GM23248 (cell line): Measurements from ENCODE around the gene CORO2B. TPM values are rescaled to one million over a fixed set of nuclear protein-coding genes. Genes with fewer than 3 reads are reported as not detected.

Experiments used
- DNase-seq: peaks from one replicate; pipeline ENCODE4 v3.0.0-alpha.2; 2015
- H2AFZ ChIP-seq: fragments of 200-600 bp; sonication (generic); 2 replicates; pipeline ENCODE4 v1.6.1; 2016; ENCODE audit warnings: antibody characterized with exemption
- H3F3A ChIP-seq: fragments of 200-600 bp; sonication (generic); 2 replicates; pipeline ENCODE4 v1.6.1; 2016; ENCODE audit warnings: mild to moderate bottlenecking, antibody characterized with exemption, mixed run types; ENCODE audit not compliant: insufficient read depth
- H3K27ac ChIP-seq: fragments of 200-600 bp; sonication (generic); 2 replicates; pipeline ENCODE4 v1.5.1; 2016; ENCODE audit warnings: mild to moderate bottlenecking
- H3K27me3 ChIP-seq: fragments of 200-600 bp; sonication (generic); replicated peaks from 2 replicates; pipeline ENCODE4 v1.6.1; 2016; ENCODE audit warnings: mild to moderate bottlenecking; ENCODE audit not compliant: insufficient read depth
- H3K36me3 ChIP-seq: fragments of 200-600 bp; sonication (generic); 2 replicates; pipeline ENCODE4 v1.6.1; 2016; ENCODE audit warnings: low read depth, mild to moderate bottlenecking
- H3K4me1 ChIP-seq: fragments of 200-600 bp; sonication (generic); 2 replicates; pipeline ENCODE4 v1.6.1; 2016; ENCODE audit warnings: mild to moderate bottlenecking; ENCODE audit not compliant: insufficient read depth
- H3K4me2 ChIP-seq: fragments of 200-600 bp; sonication (generic); one replicate; pipeline ENCODE4 v1.6.1; 2016; ENCODE audit warnings: mild to moderate bottlenecking; ENCODE audit not compliant: unreplicated experiment
- H3K4me3 ChIP-seq: fragments of 200-600 bp; sonication (generic); 2 replicates; pipeline ENCODE4 v1.5.1; 2016; ENCODE audit warnings: mild to moderate bottlenecking
- H3K79me2 ChIP-seq: fragments of 200-600 bp; sonication (generic); 2 replicates; pipeline ENCODE4 v1.6.1; 2016; ENCODE audit warnings: mild to moderate bottlenecking; ENCODE audit not compliant: insufficient read depth
- H3K9ac ChIP-seq: fragments of 200-600 bp; sonication (generic); 2 replicates; pipeline ENCODE4 v1.6.1; 2016; ENCODE audit warnings: mild to moderate bottlenecking
- H3K9me2 ChIP-seq: fragments of 200-600 bp; sonication (generic); 2 replicates; pipeline ENCODE4 v1.6.1; 2016; ENCODE audit warnings: mixed run types, mild to moderate bottlenecking, moderate library complexity; ENCODE audit not compliant: insufficient read depth
- H3K9me3 ChIP-seq: fragments of 200-600 bp; sonication (generic); one replicate; pipeline ENCODE4 v1.6.1; 2017; ENCODE audit warnings: low read depth
- H4K20me1 ChIP-seq: fragments of 200-600 bp; sonication (generic); 2 replicates; pipeline ENCODE4 v1.6.0; 2016; ENCODE audit not compliant: insufficient read depth
- EZH2 ChIP-seq: fragments of 200-600 bp; sonication (generic); IDR thresholded peaks from 2 replicates; pipeline ENCODE4 v1.6.1; 2018; ENCODE audit warnings: antibody characterized with exemption, mild to moderate bottlenecking; ENCODE audit not compliant: insufficient read depth, poor library complexity, severe bottlenecking
- EZH2phosphoT487 ChIP-seq: fragments of 200-600 bp; sonication (generic); IDR thresholded peaks from 2 replicates; pipeline ENCODE4 v1.6.1; 2018; ENCODE audit warnings: antibody characterized with exemption, moderate library complexity, mild to moderate bottlenecking, low read depth; ENCODE audit not compliant: insufficient read depth
- WGBS, 2 experiments: methylation state at CpG; one replicate each; pipeline ENCODE4 v1.1.6; 2015 to 2017; ENCODE audit warnings: low lambda C conversion rate in 2 of 2, low coverage in 1 of 2; ENCODE audit errors: missing lambda C conversion rate in 2 of 2; 5-methylcytosine and 5-hydroxymethylcytosine counted together
- in situ Hi-C: fragments of 300-500 bp; cut with MboI; formaldehyde crosslinking; loops from 2 replicates; pipeline ENCODE4 v1.15.0; 2020
- polyA plus RNA-seq: library from polyadenylated mRNA; unstranded; fragments of >200 nt; fragmentation: Nextera tagmentation; extraction: Ambion mirVana; gene quantifications from 2 replicates; pipeline ENCODE4 v1.2.1, GENCODE V29; 2016
- total RNA-seq: library from RNA; depleted of rRNA; stranded (reverse); fragments of >200 nt; shearing (Covaris generic); gene quantifications from 2 replicates; pipeline ENCODE4 v1.2.3, GENCODE V29; 2014; rRNA removed

CORO2B gene
- total and polyA plus RNA-seq, 2 experiments from 2014 or later = 2.7 to 7.7 TPM

GRCh38 chr15:68774521-68775235 is 195.9 kb downstream of the CORO2B start:
- Histone ChIP-seq H3K9me2 (no peaks in the 10 kb centered on the region), H3K36me3 (peaks cover 6% of the 10 kb centered on the region), H3K4me3 (no peak overlapping the region), H3K9ac (no peak overlapping the region), H4K20me1 (no peaks in the 10 kb centered on the region), H3K4me2 (no peak overlapping the region), H3K79me2 (no peaks in the 10 kb centered on the region), H3K27ac (no peak overlapping the region), H3K9me3 (no peaks in the 10 kb centered on the region), H2AFZ (no peak overlapping the region), H3K27me3 (no peaks in the 10 kb centered on the region), H3K4me1 (no peaks in the 10 kb centered on the region), H3F3A (no peaks in the 10 kb centered on the region)
- in situ Hi-C loops = no loop called here
- TF ChIP-seq EZH2 (no peak), EZH2phosphoT487 (no peak)
- peak; percentile 14 for DNase-seq
- 65 to 70% methylated on average over 3 of the region's 3 CpGs for WGBS, 2 experiments

GRCh38 chr15:68775236-68775577 is 196.4 kb downstream of the CORO2B start:
- H3F3A ChIP-seq = no peaks in the 10 kb centered on the region
- H3K9ac ChIP-seq = no peak overlapping the region
- H3K4me1 ChIP-seq = no peaks in the 10 kb centered on the region
- in situ Hi-C loops = no loop called here
- 48 to 57% methylated on average over 3 of the region's 3 CpGs for WGBS, 2 experiments
- no peaks in the 10 kb centered on the region for H4K20me1 ChIP-seq
- no peak overlapping the region for H3K4me2 ChIP-seq
- DNase-seq = no peak
- no peak overlapping the region for H2AFZ ChIP-seq
- peaks cover 6% of the 10 kb centered on the region for H3K36me3 ChIP-seq
- no peaks in the 10 kb centered on the region for H3K27me3 ChIP-seq
- H3K9me2 ChIP-seq = no peaks in the 10 kb centered on the region
- no peak overlapping the region for H3K4me3 ChIP-seq
- TF ChIP-seq EZH2 (no peak), EZH2phosphoT487 (no peak)
- no peaks in the 10 kb centered on the region for H3K9me3 ChIP-seq
- H3K79me2 ChIP-seq = no peaks in the 10 kb centered on the region
- H3K27ac ChIP-seq = no peak overlapping the region

GRCh38 chr15:68775671-68776476 is 197.1 kb downstream of the CORO2B start:
- Histone ChIP-seq H3K4me2 (no peak overlapping the region), H3K9ac (no peak overlapping the region), H3F3A (no peaks in the 10 kb centered on the region), H3K36me3 (peaks cover 6% of the 10 kb centered on the region), H3K4me3 (no peak overlapping the region), H3K79me2 (no peaks in the 10 kb centered on the region), H3K9me2 (no peaks in the 10 kb centered on the region), H3K4me1 (no peaks in the 10 kb centered on the region), H2AFZ (no peak overlapping the region), H4K20me1 (no peaks in the 10 kb centered on the region), H3K27me3 (no peaks in the 10 kb centered on the region), H3K27ac (0 out of 2 replicates have a peak overlapping the region, but pooled peaks have one; percentile 8), H3K9me3 (no peaks in the 10 kb centered on the region)
- DNase-seq = peak; percentile 48
- in situ Hi-C loops = no loop called here
- WGBS, 2 experiments = 14 to 20% methylated on average over 8 of the region's 8 CpGs
- no peak for TF ChIP-seq EZH2phosphoT487
- no peak for TF ChIP-seq EZH2

GRCh38 chr15:68776477-68777270 is 197.9 kb downstream of the CORO2B start:
- Histone ChIP-seq H3K27me3 (no peaks in the 10 kb centered on the region), H3K36me3 (peaks cover 6% of the 10 kb centered on the region), H3K4me1 (no peaks in the 10 kb centered on the region), H3F3A (no peaks in the 10 kb centered on the region), H3K27ac (no peak overlapping the region), H3K9me3 (no peaks in the 10 kb centered on the region), H3K79me2 (no peaks in the 10 kb centered on the region), H3K9me2 (no peaks in the 10 kb centered on the region), H3K4me2 (no peak overlapping the region), H4K20me1 (no peaks in the 10 kb centered on the region), H2AFZ (no peak overlapping the region), H3K9ac (no peak overlapping the region), H3K4me3 (no peak overlapping the region)
- TF ChIP-seq EZH2phosphoT487 = no peak
- TF ChIP-seq EZH2 = no peak
- in situ Hi-C loops = no loop called here
- WGBS, 2 experiments = 84 to 85% methylated on average over 10 of the region's 10 CpGs
- DNase-seq = no peak

Other genes with a start within 250 kb of the CORO2B start
- 352 and 408 TPM in 2 replicates for gene ITGA11, start 146.8 kb upstream of the CORO2B start, total RNA-seq
- gene ITGA11, start 146.8 kb upstream of the CORO2B start, polyA plus RNA-seq = 312 TPM in 2 replicates
- 40.1 and 40.3 TPM in 2 replicates for gene ANP32A, start 241.9 kb downstream of the CORO2B start, total RNA-seq
- 69.7 and 70.0 TPM in 2 replicates for gene ANP32A, start 241.9 kb downstream of the CORO2B start, polyA plus RNA-seq